Left ventricle myocardium inferior (tissue), 1 donor: ENCODE measurements around the gene SARNP. TPM values are rescaled to one million over a fixed set of nuclear protein-coding genes. Genes with fewer than 3 reads are reported as not detected.

ENCODE experiments used
- DNase-seq: peaks from one replicate; pipeline ENCODE4 v3.0.0-alpha.2; 2020
- H3K27ac ChIP-seq: fragments of 200-600 bp; replicated peaks from 2 replicates; pipeline ENCODE4 v1.8.0; 2021
- H3K27me3 ChIP-seq: fragments of 200-600 bp; 2 replicates; pipeline ENCODE4 v1.8.0; 2021; ENCODE audit warnings: low read depth
- H3K36me3 ChIP-seq: fragments of 200-600 bp; 2 replicates; pipeline ENCODE4 v1.8.0; 2021
- H3K4me1 ChIP-seq: fragments of 200-600 bp; 2 replicates; pipeline ENCODE4 v1.8.0; 2021
- H3K4me3 ChIP-seq: fragments of 200-600 bp; 2 replicates; pipeline ENCODE4 v1.8.0; 2021; ENCODE audit warnings: mild to moderate bottlenecking, moderate library complexity
- H3K9me3 ChIP-seq: fragments of 200-600 bp; replicated peaks from 2 replicates; pipeline ENCODE4 v1.8.0; 2021
- intact Hi-C: fragments of 100-400 bp; cut with micrococcal nuclease; formaldehyde crosslinking; loops from one replicate; pipeline ENCODE4 v1.11.0; 2022
- total RNA-seq: library from RNA; stranded (reverse); fragmentation: NEBNext Ultra II Directional; extraction: Animal tissue kit (Norgen Biotek cat#: 25700); gene quantifications from one replicate; pipeline ENCODE4 v1.2.1, GENCODE V29; 2021
- TF ChIP-seq, protein P1 (sequence below): fragments of 200-600 bp; IDR thresholded peaks from 2 replicates; pipeline ENCODE4 v1.8.0; 2021; ENCODE audit warnings: antibody characterized with exemption, mild to moderate bottlenecking, borderline replicate concordance
- donor health status: DM: no; HTN: yes; CAD: no; lungs with severe emphysema.

SARNP gene
- total RNA-seq, 1 donor from 2014 or later: 53.2 TPM

DNA sequence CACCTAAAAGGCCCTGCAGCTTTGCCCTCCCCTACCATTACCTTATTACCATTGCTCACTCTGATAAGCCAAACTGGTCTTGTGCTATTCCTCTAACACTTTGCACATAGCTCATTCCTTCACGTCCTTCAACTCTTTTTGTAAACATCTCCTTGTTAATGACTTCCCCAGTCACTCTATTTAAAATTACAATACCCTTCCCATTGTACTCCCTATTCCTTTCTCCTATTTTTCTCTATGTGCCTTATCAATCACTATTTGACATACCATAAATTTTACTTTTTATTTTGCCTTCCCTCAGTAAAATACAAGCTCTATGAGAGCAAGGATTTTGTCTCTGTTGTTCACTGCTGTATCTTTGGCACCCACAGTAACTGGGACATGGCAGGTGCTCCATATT, 5.4 kb downstream of the SARNP start:
- intact Hi-C loops: no loop called here
- no peaks in the 10 kb centered on the region for H3K27me3 ChIP-seq
- H3K27ac ChIP-seq: no peak overlapping the region
- peaks cover 44% of the 10 kb centered on the region for H3K36me3 ChIP-seq
- peaks cover 61% of the 10 kb centered on the region for H3K4me1 ChIP-seq
- no peaks in the 10 kb centered on the region for H3K9me3 ChIP-seq
- H3K4me3 ChIP-seq: no peak overlapping the region
- TF ChIP-seq, protein P1, sequence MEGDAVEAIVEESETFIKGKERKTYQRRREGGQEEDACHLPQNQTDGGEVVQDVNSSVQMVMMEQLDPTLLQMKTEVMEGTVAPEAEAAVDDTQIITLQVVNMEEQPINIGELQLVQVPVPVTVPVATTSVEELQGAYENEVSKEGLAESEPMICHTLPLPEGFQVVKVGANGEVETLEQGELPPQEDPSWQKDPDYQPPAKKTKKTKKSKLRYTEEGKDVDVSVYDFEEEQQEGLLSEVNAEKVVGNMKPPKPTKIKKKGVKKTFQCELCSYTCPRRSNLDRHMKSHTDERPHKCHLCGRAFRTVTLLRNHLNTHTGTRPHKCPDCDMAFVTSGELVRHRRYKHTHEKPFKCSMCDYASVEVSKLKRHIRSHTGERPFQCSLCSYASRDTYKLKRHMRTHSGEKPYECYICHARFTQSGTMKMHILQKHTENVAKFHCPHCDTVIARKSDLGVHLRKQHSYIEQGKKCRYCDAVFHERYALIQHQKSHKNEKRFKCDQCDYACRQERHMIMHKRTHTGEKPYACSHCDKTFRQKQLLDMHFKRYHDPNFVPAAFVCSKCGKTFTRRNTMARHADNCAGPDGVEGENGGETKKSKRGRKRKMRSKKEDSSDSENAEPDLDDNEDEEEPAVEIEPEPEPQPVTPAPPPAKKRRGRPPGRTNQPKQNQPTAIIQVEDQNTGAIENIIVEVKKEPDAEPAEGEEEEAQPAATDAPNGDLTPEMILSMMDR: no peak
- DNase-seq: no peak

DNA sequence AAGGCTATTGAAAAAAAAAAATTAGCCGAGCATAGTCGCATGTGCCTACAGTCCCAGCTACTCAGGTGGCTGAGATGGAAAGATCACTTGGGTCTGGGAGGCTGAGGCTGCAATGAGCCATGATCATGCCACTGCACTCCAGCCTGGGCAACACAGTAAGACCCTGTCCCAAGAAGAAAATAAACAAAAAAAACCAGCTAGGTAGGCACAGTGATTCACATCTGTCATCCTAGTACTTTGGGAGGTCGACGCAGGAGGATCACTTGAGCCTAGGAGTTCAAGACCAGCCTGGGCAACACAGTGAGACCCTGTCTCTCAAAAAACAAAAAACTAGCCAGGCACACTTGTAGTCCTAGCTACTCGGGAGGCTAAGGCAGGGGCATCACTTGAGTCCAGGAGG, 8.2 kb downstream of the SARNP start:
- H3K27ac ChIP-seq: no peak overlapping the region
- peaks cover 33% of the 10 kb centered on the region for H3K36me3 ChIP-seq
- peaks cover 51% of the 10 kb centered on the region for H3K4me1 ChIP-seq
- TF ChIP-seq, protein P1: no peak
- intact Hi-C loops: no loop called here
- no peak for DNase-seq
- no peaks in the 10 kb centered on the region for H3K27me3 ChIP-seq
- H3K9me3 ChIP-seq: no peaks in the 10 kb centered on the region
- no peak overlapping the region for H3K4me3 ChIP-seq

DNA sequence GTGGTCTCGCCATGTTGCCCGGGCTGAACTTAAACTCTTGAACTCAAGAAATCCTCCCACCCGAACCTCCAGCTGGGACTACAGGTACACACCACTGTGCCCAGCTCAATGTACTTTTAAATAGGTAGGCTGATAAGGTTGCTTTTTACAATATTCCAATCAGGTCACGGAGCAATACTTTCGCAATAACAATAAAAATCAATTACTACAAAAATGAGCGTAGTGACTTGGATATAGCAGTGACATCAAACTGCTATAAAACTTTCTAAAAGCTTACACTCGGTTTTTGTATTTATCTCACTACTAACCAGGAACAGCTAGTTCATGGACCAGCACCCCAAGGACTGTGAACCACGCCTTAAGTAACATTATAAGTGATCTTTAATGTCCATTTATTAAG, 10.5 kb downstream of the SARNP start:
- Histone ChIP-seq H3K4me1 (peaks cover 32% of the 10 kb centered on the region), H3K36me3 (peaks cover 42% of the 10 kb centered on the region), H3K9me3 (no peaks in the 10 kb centered on the region), H3K4me3 (no peak overlapping the region), H3K27ac (no peak overlapping the region), H3K27me3 (no peaks in the 10 kb centered on the region)
- intact Hi-C loops: no loop called here
- DNase-seq: no peak
- TF ChIP-seq, protein P1: no peak

DNA sequence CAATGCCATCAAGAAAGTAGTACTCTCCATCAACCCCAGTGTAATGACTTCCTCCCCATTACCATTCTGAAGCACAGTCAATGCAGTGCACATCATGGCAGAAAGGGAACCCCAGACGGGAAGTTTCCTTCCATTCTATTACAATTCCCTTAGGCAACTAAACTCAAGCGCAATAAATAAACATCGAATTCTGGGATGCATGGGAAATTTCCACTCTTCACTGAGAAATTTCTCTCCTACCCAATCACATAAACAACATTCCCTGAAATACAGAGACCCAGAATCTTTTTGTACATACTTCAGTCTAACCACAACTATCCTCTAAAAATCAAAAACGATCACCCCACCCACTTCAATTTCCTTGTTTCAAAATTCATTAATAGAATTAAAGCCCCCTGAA, 20.0 kb downstream of the SARNP start:
- no peak for DNase-seq
- no peaks in the 10 kb centered on the region for H3K27me3 ChIP-seq
- H3K27ac ChIP-seq: no peak overlapping the region
- TF ChIP-seq, protein P1: no peak
- intact Hi-C loops: loop anchor here (10.0 kb wide), 1 partner anchor 53 kb away; the partner anchor contains the start of gene GDF11
- H3K36me3 ChIP-seq: peaks cover 83% of the 10 kb centered on the region
- no peaks in the 10 kb centered on the region for H3K4me1 ChIP-seq
- no peaks in the 10 kb centered on the region for H3K9me3 ChIP-seq
- no peak overlapping the region for H3K4me3 ChIP-seq

DNA sequence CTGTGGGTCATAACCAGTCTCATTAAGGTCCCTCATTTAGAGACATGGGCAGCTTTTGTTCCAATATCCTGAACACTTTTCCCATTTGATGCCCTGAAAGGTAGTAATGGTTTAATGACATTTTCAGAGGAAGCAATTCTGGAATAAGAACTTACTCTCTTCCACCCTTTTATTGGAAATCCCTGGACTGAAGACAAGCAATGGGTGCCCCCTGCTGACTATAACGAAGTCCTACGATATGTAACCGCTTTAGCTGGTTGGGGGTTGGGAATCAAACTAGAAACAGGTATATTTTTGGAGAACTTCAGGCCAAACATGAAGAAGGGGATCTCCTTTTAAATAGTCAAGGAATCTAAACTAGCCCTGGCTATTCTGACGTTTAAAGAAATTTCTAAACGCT, 20.5 kb downstream of the SARNP start:
- no peaks in the 10 kb centered on the region for H3K4me1 ChIP-seq
- no peak overlapping the region for H3K4me3 ChIP-seq
- TF ChIP-seq, protein P1: peak; percentile 62
- H3K36me3 ChIP-seq: peaks cover 83% of the 10 kb centered on the region
- no peaks in the 10 kb centered on the region for H3K27me3 ChIP-seq
- no peak for DNase-seq
- intact Hi-C loops: loop anchor here (10.0 kb wide), 1 partner anchor 52 kb away; the partner anchor contains the start of gene GDF11
- no peaks in the 10 kb centered on the region for H3K9me3 ChIP-seq
- H3K27ac ChIP-seq: no peak overlapping the region
